ENCODE results near the gene PCCA.
A peak's percentile ranks its signal among the peaks of the same experiment; 100 is the strongest.
"Not testable (repeated sequence)": the region's sequence is repeated elsewhere in the genome, so short reads cannot be mapped to it uniquely, and the experiment has no call there.

PCCA gene

DNA sequence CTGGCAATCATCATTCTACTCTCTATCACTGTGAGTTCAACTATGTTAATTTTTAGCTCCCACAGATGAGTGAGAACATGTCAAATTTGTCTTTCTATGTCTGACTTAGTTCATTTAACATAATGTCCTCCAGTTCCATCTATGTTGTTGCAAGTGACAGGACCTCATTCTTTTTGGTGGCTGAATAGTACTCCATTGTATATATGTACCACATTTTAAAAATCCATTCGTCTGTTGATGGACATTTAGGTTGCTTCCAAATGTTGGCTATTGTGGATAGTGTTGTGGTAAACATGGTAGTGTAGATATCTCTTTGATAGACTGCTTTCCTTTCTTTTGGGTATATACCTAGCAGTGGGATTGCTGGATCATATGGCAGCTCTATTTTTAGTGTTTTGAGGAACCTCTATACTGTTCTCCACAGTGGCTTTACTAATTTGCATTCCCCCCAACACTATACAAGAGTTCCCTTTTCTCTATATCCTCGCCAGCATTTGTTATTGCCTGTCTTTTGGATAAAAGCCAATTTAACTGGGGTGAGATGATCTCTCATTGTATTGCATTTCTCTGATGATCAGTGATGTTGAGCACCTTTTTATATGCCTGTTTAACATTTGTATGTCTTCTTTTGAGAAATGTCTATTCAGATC lies 124.1 kb downstream of the PCCA start:
- TF ChIP-seq, protein P1, sequence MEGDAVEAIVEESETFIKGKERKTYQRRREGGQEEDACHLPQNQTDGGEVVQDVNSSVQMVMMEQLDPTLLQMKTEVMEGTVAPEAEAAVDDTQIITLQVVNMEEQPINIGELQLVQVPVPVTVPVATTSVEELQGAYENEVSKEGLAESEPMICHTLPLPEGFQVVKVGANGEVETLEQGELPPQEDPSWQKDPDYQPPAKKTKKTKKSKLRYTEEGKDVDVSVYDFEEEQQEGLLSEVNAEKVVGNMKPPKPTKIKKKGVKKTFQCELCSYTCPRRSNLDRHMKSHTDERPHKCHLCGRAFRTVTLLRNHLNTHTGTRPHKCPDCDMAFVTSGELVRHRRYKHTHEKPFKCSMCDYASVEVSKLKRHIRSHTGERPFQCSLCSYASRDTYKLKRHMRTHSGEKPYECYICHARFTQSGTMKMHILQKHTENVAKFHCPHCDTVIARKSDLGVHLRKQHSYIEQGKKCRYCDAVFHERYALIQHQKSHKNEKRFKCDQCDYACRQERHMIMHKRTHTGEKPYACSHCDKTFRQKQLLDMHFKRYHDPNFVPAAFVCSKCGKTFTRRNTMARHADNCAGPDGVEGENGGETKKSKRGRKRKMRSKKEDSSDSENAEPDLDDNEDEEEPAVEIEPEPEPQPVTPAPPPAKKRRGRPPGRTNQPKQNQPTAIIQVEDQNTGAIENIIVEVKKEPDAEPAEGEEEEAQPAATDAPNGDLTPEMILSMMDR (IDR thresholded peaks at IDR 0.05; ENCODE audit: low read depth, low read length, missing control alignments): no peak
- no peak for DNase-seq (ENCODE audit: extremely low read depth, low read depth)

DNA sequence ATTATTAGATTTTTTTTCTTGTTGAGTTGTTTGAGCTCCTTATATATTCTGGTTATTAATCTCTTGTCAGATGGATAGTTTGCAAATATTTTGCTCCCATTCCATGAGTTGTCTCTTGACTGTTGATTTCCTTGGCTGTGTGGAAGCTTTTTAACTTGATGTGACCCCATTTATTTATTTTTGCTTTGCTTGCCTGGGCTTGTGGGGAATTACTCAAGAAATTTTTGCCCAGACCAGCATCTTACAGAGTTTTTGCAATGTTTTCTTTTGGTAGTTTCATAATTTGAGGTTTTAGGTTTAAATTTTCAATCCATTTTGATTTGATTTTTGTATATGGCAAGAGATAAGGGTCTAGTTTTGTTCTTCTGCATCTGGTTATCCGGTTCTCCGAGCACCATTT lies 124.7 kb downstream of the PCCA start:
- no peak overlapping the region for H3K4me3 ChIP-seq (replicated peaks; ENCODE audit: low read depth, low read length)
- DNase-seq (ENCODE audit: extremely low read depth, low read depth): no peak

More for the DNA sequence above, 124.1 kb downstream of the PCCA start:
- H3K4me3 ChIP-seq (replicated peaks; ENCODE audit: low read depth, low read length): no peak overlapping the region

DNA sequence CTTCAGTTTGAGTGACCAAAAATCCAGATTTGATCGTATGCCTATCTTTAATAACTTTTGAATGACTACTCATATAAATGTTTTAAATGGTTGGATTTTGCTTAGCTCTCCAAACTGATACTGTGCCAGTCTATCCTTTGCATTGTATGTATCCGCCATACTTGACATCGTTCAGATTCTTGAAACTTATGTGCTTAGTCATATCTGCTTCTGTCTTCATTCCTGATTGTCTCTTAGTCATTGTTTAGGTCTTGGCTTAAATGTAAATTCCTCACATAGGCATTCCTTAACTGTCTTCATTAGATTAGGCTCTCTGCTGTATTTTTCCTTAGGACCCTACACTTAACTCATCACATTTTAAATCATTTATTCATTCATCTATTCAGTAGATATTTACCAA lies 126.0 kb downstream of the PCCA start:
- TF ChIP-seq, protein P1 (IDR thresholded peaks at IDR 0.05; ENCODE audit: low read depth, low read length, missing control alignments): no peak
- no peak overlapping the region for H3K4me3 ChIP-seq (replicated peaks; ENCODE audit: low read depth, low read length)
- DNase-seq (ENCODE audit: extremely low read depth, low read depth): peak; percentile 45

More for the DNA sequence above, 124.7 kb downstream of the PCCA start:
- TF ChIP-seq, protein P1 (IDR thresholded peaks at IDR 0.05; ENCODE audit: low read depth, low read length, missing control alignments): no peak

DNA sequence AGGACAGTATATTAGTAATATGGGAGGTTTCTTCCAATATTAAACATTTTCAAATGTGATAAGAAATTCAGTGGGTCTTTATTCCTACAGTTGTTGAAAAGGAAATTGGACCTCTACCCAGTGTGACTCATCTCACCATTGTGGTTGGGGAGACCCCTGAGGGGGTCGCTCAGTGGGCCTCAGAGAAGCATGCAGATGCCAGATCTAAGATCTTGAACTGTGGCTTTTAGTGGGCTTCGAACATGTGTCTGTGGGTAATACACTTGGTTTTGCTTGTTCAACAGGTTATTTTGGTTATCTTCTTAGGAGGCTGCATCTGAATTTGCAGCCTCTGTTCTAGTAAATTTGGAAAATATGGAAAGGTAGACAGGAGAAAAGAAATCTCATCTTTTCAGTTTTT lies 132.3 kb downstream of the PCCA start:
- H3K4me3 ChIP-seq (replicated peaks; ENCODE audit: low read depth, low read length): no peak overlapping the region
- no peak for DNase-seq (ENCODE audit: extremely low read depth, low read depth)
- TF ChIP-seq, protein P1 (IDR thresholded peaks at IDR 0.05; ENCODE audit: low read depth, low read length, missing control alignments): no peak

DNA sequence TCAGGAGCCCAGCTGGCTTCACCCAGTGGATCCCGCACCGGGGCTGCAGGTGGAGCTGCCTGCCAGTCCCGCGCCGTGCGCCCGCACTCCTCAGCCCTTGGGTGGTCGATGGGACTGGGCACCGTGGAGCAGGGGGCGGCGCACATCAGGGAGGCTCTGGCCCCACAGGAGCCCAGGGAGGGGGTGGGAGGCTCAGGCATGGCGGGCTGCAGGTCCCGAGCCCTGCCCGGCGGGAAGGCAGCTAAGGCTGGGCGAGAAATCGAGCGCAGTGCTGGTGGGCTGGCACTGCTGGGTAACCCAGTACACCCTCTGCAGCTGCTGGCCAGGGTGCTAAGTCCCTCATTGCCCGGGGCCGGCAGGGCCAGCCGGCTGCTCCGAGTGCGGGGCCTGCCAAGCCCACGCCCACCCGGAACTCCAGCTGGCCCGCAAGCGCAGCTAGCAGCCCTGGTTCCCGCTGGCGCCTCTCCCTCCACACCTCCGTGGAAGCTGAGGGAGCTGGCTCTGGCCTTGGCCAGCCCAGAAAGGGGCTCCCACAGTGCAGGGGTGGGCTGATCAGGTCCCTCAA lies 135.2 kb downstream of the PCCA start:
- DNase-seq (ENCODE audit: extremely low read depth, low read depth); H3K4me3 ChIP-seq (replicated peaks; ENCODE audit: low read depth, low read length): not testable (repeated sequence)

DNA sequence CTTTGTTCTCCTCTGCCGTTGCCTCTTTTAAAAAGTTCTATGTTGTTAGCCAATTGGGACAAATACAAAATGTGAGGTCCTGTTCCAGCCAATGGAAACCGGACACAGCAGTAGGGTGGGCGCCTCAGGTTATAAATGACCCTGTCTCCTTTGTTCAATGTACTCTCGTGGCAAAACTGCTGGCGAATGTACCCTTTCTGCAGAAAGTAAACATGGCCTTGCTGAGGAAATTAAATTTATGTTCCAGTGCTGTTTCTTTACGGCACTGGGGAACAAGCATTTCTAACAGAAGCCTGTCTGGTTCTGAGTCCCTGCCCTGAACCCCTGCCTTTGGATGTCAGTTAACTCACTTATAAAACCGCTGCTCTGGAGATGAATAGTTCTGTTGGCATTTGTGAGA lies 140.7 kb downstream of the PCCA start:
- no peak for DNase-seq (ENCODE audit: extremely low read depth, low read depth)
- H3K4me3 ChIP-seq (replicated peaks; ENCODE audit: low read depth, low read length): no peak overlapping the region
- TF ChIP-seq, protein P1 (IDR thresholded peaks at IDR 0.05; ENCODE audit: low read depth, low read length, missing control alignments): no peak

DNA sequence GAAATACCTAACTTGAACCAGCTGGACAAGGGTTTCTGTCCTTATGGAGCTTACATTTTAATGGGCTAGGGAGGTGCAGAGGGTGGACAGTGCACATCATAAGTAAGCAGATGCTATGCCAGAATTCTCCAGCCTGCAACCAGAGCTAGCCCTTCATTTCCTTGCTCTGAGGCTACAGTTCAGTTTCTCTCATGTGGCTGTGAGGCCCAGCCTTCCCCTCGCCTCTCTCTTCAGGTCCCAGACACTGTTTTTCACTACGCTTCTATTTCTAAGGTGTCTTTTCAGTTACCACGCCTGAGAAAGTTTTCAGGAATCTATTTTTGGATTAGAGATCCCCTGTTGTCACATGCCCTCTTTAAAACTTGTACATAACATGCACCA lies 141.9 kb downstream of the PCCA start:
- H3K4me3 ChIP-seq (replicated peaks; ENCODE audit: low read depth, low read length): no peak overlapping the region
- DNase-seq (ENCODE audit: extremely low read depth, low read depth): no peak
- TF ChIP-seq, protein P1 (IDR thresholded peaks at IDR 0.05; ENCODE audit: low read depth, low read length, missing control alignments): no peak
